ENCODE data around the gene LYPD3. TPM values are rescaled to one million over a fixed set of nuclear protein-coding genes. Genes with fewer than 3 reads are reported as not detected.
"Not testable (repeated sequence)": the region's sequence is repeated elsewhere in the genome, so short reads cannot be mapped to it uniquely, and the experiment has no call there.

LYPD3 gene
- polyA plus RNA-seq = 1 to 10 TPM; 1.3 to 2.4 (median 1.4) TPM

DNA sequence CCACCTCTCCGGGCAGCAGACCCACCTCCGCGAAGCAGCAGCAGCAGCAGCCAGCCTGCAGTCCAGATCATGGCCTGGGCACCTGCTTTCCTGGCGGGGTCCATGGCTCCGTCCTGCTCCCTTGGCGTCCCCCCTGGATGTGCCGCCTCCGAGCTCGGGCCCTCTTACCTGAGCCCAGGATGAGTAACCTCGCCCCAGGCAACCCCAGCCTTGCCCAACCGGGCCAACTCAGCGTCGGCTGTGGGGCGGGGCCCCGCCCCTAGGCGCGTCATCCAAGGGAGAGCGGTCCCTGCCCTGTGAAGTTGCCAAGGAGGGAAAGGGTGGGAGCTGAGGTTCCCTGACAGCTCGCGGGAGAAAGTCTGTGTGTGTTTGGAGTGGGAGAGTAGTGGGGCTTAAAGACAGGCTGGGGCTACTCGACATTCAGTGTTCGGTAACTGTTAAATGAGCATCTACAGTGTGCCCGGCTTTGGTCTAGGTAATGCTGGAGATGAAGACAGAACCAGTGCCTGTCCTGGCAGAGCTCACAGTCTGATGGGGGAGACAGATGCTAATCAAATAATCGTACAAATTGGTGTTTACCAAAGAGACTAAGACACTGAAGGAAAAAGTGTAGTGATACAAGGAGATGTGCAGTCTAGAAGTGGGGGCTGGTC, at the start of gene LYPD3:
LYPD3 (minus strand) TSS at position 141 of the 653 bp plus-strand sequence; CDS start at position 104, 37 bp downstream.
- no peaks in the 10 kb centered on the region for H3K9me3 Mint-ChIP-seq
- peaks cover 5 to 6% (median 5%) of the 10 kb centered on the region in 3 donors for H3K27me3 Mint-ChIP-seq (ENCODE audit: low read depth in 3 of 3)
- H3K27ac Mint-ChIP-seq = peak within 1 kb of the TSS; percentile 24 to 99 (median 98)
- peaks cover 22 to 26% of the 10 kb centered on the region in 2 donors for H3K4me1 Mint-ChIP-seq
- H3K36me3 Mint-ChIP-seq = no peaks in the 10 kb centered on the region
- no peak for DNase-seq
- H3K4me3 Mint-ChIP-seq = peak within 1 kb of the TSS; percentile 92 to 98 (median 96)

DNA sequence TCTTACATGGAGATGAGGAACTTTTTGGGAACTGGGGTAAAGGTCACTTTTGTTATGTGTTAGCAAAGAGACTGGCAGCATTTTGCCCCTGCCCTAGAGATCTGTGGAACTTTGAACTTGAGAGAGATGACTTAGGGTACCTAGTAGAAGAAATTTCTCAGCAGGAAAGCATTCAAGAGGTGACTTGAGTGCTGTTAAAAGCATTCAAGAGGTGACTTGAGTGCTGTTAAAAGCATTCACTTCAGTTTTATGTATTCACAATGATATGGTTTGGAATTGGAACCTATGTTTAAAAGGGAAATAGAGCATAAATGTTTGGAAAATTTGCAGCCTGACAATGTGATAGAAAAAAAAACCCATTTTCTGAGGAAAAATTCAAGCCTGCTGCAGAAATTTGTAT, 47.0 kb upstream of the LYPD3 start:
- H3K27ac Mint-ChIP-seq = peak overlapping the region in 4 of 6 donors; percentile 0 to 58 (median 36)
- not testable (repeated sequence) for H3K4me1 Mint-ChIP-seq; H3K27me3 Mint-ChIP-seq (ENCODE audit: low read depth in 3 of 3); DNase-seq; H3K4me3 Mint-ChIP-seq; H3K9me3 Mint-ChIP-seq
- peaks cover 9 to 28% (median 11%) of the 10 kb centered on the region in 3 donors for H3K36me3 Mint-ChIP-seq

DNA sequence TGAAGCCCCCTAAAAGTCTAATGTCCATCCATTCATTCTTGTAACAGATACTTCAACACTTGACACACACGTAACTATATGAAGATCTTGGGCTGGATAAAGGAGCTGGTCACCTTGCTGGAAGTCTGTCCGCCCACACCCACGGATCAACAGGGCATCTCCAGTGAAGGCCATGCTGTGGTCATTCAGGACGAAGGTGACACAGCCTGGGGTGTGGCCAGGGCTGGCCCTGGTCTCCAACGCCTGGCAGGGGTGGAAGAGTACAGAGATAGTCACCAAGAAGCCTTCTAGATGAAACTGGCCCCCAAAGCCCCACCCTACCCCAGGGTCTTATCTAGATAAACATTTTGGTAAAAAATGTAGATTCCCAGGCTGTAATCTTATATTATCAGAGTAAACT, 45.9 kb upstream of the LYPD3 start:
- no peak for DNase-seq
- peak overlapping the region in 1 of 6 donors; percentile 26 for H3K27ac Mint-ChIP-seq
- no peaks in the 10 kb centered on the region for H3K9me3 Mint-ChIP-seq
- H3K27me3 Mint-ChIP-seq (ENCODE audit: low read depth in 3 of 3) = peaks cover 0 to 3% (median 2%) of the 10 kb centered on the region in 3 donors
- peaks cover 9 to 28% (median 11%) of the 10 kb centered on the region in 3 donors for H3K36me3 Mint-ChIP-seq
- H3K4me3 Mint-ChIP-seq = no peak overlapping the region
- H3K4me1 Mint-ChIP-seq = peaks cover 0 to 1% of the 10 kb centered on the region in 2 donors

DNA sequence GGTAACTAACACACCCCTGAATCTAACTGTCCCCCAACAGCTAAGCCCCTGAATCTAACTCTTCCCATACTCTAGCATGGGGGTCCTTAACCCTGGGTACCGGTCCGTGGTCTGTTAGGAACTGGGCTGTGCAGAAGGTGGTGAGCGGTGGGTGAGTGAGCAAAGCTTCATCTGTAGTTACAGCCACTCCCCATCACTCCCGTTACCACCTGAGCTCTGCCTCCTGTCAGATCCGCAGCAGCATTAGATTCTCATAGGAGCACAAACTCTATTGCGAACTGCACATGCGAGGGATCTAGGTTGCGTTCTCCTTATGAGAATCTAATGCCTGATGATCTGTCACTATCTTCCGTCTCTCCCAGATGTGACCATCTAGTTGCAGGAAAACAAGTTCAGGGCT, 45.3 kb upstream of the LYPD3 start:
- H3K36me3 Mint-ChIP-seq = peaks cover 9 to 25% (median 11%) of the 10 kb centered on the region in 3 donors
- peaks cover 0 to 1% of the 10 kb centered on the region in 2 donors for H3K4me1 Mint-ChIP-seq
- DNase-seq = no peak

DNA sequence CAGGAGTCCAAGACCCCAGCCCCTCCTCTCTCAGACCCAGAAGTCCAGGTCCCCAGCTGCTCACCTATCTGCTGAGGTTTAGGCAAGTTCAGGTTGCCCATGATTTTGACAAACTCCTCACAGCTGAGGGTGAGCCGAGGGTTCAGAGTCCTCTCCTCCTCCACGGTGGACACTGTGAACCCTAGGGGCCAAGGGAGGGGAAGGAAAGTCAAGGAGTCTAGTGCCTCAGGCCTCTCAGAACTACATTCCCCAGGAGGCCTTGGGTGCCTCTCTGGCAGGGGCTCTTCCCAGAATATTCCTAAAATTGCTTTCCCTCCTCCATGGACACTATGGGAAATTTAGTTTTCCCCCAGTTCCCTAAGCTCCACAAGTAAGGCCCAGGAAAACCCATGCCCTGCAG, 42.5 kb upstream of the LYPD3 start:
- DNase-seq = no peak
- Mint-ChIP-seq H3K4me3 (no peak overlapping the region), H3K27me3 (ENCODE audit: low read depth in 3 of 3) (peaks cover 0 to 6% (median 3%) of the 10 kb centered on the region in 3 donors), H3K9me3 (no peaks in the 10 kb centered on the region), H3K4me1 (peaks cover 20 to 21% of the 10 kb centered on the region in 2 donors), H3K27ac (peak overlapping the region in 1 of 6 donors; percentile 11), H3K36me3 (peaks cover 6 to 25% (median 11%) of the 10 kb centered on the region in 3 donors)

More for the DNA sequence above, 45.3 kb upstream of the LYPD3 start:
- peaks cover 0 to 3% (median 2%) of the 10 kb centered on the region in 3 donors for H3K27me3 Mint-ChIP-seq (ENCODE audit: low read depth in 3 of 3)
- H3K27ac Mint-ChIP-seq = no peak overlapping the region
- H3K9me3 Mint-ChIP-seq = no peaks in the 10 kb centered on the region
- H3K4me3 Mint-ChIP-seq = no peak overlapping the region

DNA sequence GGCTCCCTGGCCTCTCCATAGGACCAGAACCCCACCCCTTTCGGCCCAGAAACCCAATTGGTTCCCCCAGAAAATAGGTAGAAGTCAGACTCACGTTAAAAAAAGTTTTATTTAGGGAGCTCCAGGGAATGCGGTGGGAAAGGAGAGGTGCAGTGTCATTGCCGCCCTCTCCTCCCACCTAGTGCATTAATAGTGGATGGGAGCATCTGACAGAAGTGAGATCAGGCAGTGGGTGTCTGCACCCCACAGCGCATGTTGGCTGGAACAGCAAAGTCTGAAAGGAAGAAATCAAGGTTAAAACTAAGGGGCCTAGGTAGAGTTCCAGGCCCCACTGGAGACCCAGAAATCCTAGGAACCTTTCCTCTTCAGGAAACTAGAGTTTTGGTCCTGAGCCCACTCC, 41.2 kb upstream of the LYPD3 start:
- Mint-ChIP-seq H3K4me3 (no peak overlapping the region), H3K9me3 (no peaks in the 10 kb centered on the region), H3K27ac (peak overlapping the region in 3 of 6 donors; percentile 26 to 50 (median 35)), H3K36me3 (peaks cover 6 to 21% (median 11%) of the 10 kb centered on the region in 3 donors), H3K4me1 (peaks cover 22 to 26% of the 10 kb centered on the region in 2 donors), H3K27me3 (ENCODE audit: low read depth in 3 of 3) (peaks cover 0 to 6% (median 3%) of the 10 kb centered on the region in 3 donors)
- no peak for DNase-seq

DNA sequence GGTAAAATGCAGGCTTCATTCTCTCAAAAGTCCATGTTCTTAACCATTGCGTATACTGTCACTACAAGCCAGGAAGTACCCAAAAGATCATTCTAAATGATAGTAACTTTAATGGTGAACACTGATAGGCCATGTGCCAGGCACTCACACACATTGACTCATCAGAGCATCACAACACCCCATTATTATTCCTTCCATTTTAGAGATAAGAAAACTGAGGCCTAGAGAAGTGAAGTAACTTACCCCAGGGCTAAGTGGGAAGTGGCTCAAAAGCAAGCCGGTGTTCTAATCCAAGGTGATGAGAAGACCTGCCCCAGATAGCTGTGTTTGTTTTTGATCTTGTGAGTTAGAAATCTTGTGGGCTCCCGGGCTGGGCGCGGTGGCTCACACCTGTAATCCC, 40.5 kb upstream of the LYPD3 start:
- H3K27ac Mint-ChIP-seq = peak overlapping the region; percentile 44 to 92 (median 57)
- peak overlapping the region; percentile 3 to 47 (median 27) for H3K4me3 Mint-ChIP-seq
- H3K36me3 Mint-ChIP-seq = peaks cover 7 to 16% (median 10%) of the 10 kb centered on the region in 3 donors
- H3K27me3 Mint-ChIP-seq (ENCODE audit: low read depth in 3 of 3) = peaks cover 0 to 6% (median 3%) of the 10 kb centered on the region in 3 donors
- peaks cover 22 to 26% of the 10 kb centered on the region in 2 donors for H3K4me1 Mint-ChIP-seq
- DNase-seq = no peak
- no peaks in the 10 kb centered on the region for H3K9me3 Mint-ChIP-seq

DNA sequence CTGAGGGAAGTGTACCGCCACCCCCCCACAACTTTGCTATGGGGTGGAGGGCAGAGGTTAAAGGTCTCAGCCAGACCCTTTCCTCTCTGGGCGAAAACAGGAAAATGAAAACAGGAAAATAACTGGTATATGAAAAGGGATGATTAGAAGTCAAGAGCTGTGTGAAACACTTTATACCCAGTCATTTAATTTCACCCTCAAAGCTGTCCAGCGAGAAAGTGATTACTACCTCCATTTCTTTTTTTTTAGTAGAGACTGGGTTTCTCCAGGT, 39.7 kb upstream of the LYPD3 start:
- peaks cover 9 to 12% (median 10%) of the 10 kb centered on the region in 3 donors for H3K36me3 Mint-ChIP-seq
- peaks cover 0 to 8% (median 3%) of the 10 kb centered on the region in 3 donors for H3K27me3 Mint-ChIP-seq (ENCODE audit: low read depth in 3 of 3)
- no peaks in the 10 kb centered on the region for H3K9me3 Mint-ChIP-seq
- H3K4me3 Mint-ChIP-seq = peak overlapping the region; percentile 53 to 97 (median 63)
- peak overlapping the region; percentile 64 to 92 (median 77) for H3K27ac Mint-ChIP-seq
- peaks cover 23 to 26% of the 10 kb centered on the region in 2 donors for H3K4me1 Mint-ChIP-seq
- DNase-seq = no peak

DNA sequence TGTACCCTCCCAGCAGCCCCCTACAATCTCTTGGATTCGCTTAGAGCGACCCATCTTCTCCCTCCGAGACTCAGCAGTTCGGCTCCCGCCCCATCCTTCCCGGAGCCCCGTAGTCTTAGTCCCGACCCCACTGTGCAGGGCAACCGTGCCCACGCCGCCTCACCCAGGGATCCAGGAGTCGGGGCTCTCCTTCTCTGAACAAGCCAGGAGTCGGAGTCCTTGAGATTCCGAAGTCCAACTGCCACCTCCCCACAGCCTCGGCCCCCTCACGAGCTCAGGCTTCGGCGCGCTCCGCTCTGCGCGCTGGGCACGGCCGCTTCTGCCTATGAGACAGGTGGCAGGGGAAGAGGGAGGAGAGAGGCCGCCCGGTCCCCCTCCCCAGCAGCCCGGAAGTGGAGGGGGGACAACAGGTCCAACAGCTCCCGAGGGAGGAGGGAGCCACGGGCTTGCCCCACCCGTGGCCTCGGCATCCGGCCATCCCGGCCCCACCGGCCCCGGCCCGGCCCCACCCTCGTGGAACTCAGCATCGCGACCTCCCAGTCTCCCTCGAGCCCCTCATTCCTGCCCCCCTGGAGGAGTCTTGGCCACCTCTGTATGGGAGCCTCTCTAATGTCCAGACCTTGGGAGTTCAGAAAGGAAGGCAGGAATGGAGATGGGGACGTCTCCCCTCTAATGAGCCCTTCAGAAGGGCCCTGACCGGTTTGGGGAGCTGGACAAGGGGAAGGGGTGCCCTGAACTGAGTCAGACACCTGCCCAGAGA, 39.2 kb upstream of the LYPD3 start, which contains the start of gene PHLDB3:
PHLDB3 (minus strand) TSS at position 321 of the 760 bp plus-strand sequence. CDS start 628 bp downstream, outside the sequence.
- peaks cover 7 to 10% (median 9%) of the 10 kb centered on the region in 3 donors for H3K36me3 Mint-ChIP-seq
- peak within 1 kb of the TSS; percentile 81 to 95 (median 92) for H3K27ac Mint-ChIP-seq
- H3K4me1 Mint-ChIP-seq = peaks cover 23 to 26% of the 10 kb centered on the region in 2 donors
- H3K4me3 Mint-ChIP-seq = peak within 1 kb of the TSS; percentile 86 to 98 (median 93)
- DNase-seq = no peak
- no peaks in the 10 kb centered on the region for H3K9me3 Mint-ChIP-seq
- peaks cover 0 to 8% (median 3%) of the 10 kb centered on the region in 3 donors for H3K27me3 Mint-ChIP-seq (ENCODE audit: low read depth in 3 of 3)

DNA sequence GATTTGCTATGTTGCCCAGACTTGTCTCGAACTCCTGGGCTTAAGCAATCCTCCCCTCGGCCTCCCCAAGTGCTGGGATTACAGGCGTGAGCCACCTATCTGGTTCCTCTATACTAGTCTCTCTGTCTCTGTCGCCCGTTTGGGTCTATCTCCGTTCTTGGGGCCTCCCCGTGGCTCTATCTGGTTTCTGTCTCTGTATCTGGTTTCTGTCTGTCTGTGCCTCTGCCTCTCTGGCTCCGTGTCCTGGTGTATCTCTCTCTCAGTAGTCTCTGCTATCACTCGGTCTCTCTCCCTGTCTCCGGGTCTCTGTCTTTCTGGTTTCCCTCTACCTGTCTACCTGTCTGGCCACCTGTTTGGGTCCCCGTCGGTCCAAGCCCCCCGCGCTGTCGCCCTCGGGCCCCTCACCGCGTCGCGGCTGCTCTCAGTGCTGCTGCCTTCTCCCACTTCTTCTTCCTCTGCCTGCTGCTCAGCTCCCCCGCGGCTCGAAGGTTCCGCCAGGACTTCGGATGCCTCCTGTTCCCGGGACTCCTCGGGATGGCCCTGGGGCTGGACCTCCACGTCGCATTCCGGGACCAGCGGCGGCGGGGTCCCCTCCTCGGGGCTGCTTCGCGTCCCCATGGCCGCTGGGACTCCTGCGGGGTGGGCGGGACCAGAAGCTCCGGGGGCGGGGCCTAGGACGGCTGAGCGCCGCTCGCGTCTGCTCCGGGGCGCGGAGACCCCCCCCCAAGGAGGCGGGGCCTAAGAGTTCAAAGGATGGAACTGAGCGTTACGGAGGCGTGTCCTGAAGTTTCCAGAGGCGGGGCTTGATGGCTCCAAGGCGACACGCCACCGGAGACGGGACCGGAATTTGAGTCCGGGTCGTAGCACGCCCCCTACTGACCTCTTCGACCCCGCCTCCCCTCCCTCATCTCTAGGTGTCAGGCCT, 38.4 kb upstream of the LYPD3 start:
- Mint-ChIP-seq H3K9me3 (no peaks in the 10 kb centered on the region), H3K27me3 (ENCODE audit: low read depth in 3 of 3) (peaks cover 0 to 8% (median 3%) of the 10 kb centered on the region in 3 donors), H3K4me1 (peaks cover 23 to 26% of the 10 kb centered on the region in 2 donors), H3K4me3 (peak overlapping the region; percentile 86 to 98 (median 93)), H3K27ac (peak overlapping the region; percentile 81 to 95 (median 92)), H3K36me3 (peaks cover 3 to 15% (median 6%) of the 10 kb centered on the region in 3 donors)
- peak; percentile 94 to 97 (median 95) for DNase-seq

DNA sequence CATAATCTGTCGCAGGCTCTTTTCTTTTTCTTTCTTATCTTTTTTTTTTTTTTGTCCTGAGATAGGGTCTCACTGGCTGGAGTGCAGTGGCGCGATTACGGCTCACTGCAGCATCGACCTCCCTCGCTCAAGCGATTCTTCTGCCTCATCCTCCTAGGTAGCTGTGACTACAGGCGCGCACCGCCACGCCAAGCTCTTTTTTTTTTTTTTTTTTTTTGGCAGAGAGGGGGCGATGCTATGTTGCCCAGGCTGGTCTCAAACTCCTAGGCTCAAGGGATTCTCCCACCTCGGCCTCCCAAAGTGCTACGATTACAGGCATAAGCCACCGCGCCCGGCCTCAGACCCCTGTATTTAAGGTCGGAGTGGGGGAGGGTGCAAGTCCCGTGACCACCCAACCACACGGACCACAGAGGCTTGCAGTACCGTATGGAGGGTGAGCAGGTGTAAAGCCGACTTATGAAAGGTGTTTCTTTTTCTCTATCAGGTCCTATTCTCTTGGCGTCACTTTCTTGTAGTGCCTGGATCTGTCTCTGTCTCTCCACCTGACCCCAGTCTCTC, 37.1 kb upstream of the LYPD3 start:
- peak overlapping the region; percentile 43 to 98 (median 89) for H3K4me3 Mint-ChIP-seq
- H3K4me1 Mint-ChIP-seq = peaks cover 23 to 26% of the 10 kb centered on the region in 2 donors
- no peaks in the 10 kb centered on the region for H3K9me3 Mint-ChIP-seq
- no peak for DNase-seq
- H3K27me3 Mint-ChIP-seq (ENCODE audit: low read depth in 3 of 3) = peaks cover 0 to 7% (median 3%) of the 10 kb centered on the region in 3 donors
- H3K36me3 Mint-ChIP-seq = peaks cover 0 to 12% (median 4%) of the 10 kb centered on the region in 3 donors
- peak overlapping the region; percentile 10 to 95 (median 90) for H3K27ac Mint-ChIP-seq

DNA sequence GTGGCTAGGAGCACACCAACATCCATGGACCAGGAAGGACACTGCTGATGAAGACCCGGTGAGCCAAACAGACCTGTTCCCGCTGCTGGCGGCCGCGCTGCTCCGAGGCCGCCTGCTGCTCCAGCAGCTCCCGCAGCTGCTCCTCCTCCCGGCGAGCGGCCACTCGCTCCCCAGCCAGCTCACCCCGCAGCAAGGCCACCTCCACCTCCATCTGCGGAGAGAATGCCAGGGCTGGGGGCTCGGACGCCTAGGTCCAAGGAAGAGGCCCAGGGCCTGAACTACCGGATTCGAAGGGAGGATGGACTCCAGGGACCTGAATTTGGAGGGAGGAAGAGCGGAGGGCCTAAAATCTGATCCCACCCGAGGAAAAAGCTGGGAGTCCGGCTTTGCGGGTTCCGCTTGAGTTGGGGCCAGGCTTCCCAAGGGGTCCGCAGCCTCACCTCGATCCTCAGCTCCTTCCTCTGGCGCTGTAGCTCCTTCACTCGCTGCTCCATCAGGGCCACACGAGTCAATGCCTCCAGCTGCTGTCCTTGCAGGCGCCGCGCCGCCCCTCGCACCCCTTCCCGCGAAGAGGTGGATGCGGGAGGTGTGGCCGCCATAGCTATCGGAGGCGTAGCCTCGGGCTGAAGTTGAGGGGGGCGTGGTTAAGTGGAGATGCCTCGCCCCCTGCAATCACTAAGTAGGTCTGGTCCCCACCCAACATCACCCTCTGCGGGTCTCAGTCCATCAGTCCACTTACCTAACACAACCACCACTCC, 36.4 kb upstream of the LYPD3 start:
- Mint-ChIP-seq H3K27me3 (ENCODE audit: low read depth in 3 of 3) (peaks cover 0 to 7% (median 3%) of the 10 kb centered on the region in 3 donors), H3K4me3 (peak overlapping the region in 2 of 5 donors; percentile 22 to 33), H3K9me3 (no peaks in the 10 kb centered on the region), H3K36me3 (peaks cover 2 to 14% (median 6%) of the 10 kb centered on the region in 3 donors), H3K27ac (no peak overlapping the region), H3K4me1 (peaks cover 23 to 26% of the 10 kb centered on the region in 2 donors)
- DNase-seq = no peak
